HEK293 (cell line): Measurements from ENCODE around the gene STAM2.

Source experiments
- PRDM2 ChIP-seq: fragments of 450-650 bp; formaldehyde crosslinking; IDR thresholded peaks from 2 replicates; pipeline ENCODE4 v1.5.1; 2016; ENCODE audit warnings: missing biosample characterization, missing genetic modification characterization, borderline replicate concordance
- ZNF184 ChIP-seq: fragments of 450-650 bp; IDR thresholded peaks from 2 replicates; pipeline ENCODE4 v1.5.1; 2018; ENCODE audit warnings: missing biosample characterization, mild to moderate bottlenecking, missing genetic modification characterization
- ZNF292 ChIP-seq: fragments of 450-650 bp; formaldehyde crosslinking; IDR thresholded peaks from 2 replicates; pipeline ENCODE4 v1.5.1; 2016; ENCODE audit warnings: low read depth, missing biosample characterization, missing genetic modification characterization, borderline replicate concordance
- ZNF37A ChIP-seq: fragments of 450-650 bp; IDR thresholded peaks from 2 replicates; pipeline ENCODE4 v1.5.1; 2018; ENCODE audit warnings: missing biosample characterization, missing genetic modification characterization
- ZNF398 ChIP-seq: fragments of 450-650 bp; formaldehyde crosslinking; IDR thresholded peaks from 2 replicates; pipeline ENCODE4 v1.5.1; 2017; ENCODE audit warnings: missing biosample characterization, missing genetic modification characterization
- TF ChIP-seq, protein P1 (sequence below): fragments of 450-650 bp; formaldehyde crosslinking; IDR thresholded peaks from 2 replicates; pipeline ENCODE4 v1.5.1; 2016; ENCODE audit warnings: missing biosample characterization, missing genetic modification characterization

DNA sequence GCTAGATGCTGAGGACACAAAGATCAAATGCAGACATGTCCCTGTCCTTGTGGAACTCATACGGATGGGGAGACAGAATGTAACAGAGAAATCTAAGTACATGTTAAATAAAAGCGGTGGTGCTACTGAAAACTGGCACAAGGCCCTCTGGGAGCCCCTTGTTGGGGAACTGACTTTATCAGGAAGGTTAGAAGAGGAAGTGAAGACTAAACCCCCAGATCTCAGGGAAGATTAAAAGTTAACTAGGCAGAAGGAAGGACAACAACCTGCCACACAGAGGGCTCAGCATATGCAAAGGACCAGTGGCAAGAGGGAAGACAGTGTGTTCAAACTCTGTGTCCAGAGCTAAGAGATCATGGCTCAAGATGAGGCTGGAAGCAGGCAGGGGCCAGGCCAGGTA lies 81.5 kb downstream of the STAM2 start:
- TF ChIP-seq ZNF37A (tag by site-specific recombination): no peak
- TF ChIP-seq ZNF184: no peak
- TF ChIP-seq, protein P1, sequence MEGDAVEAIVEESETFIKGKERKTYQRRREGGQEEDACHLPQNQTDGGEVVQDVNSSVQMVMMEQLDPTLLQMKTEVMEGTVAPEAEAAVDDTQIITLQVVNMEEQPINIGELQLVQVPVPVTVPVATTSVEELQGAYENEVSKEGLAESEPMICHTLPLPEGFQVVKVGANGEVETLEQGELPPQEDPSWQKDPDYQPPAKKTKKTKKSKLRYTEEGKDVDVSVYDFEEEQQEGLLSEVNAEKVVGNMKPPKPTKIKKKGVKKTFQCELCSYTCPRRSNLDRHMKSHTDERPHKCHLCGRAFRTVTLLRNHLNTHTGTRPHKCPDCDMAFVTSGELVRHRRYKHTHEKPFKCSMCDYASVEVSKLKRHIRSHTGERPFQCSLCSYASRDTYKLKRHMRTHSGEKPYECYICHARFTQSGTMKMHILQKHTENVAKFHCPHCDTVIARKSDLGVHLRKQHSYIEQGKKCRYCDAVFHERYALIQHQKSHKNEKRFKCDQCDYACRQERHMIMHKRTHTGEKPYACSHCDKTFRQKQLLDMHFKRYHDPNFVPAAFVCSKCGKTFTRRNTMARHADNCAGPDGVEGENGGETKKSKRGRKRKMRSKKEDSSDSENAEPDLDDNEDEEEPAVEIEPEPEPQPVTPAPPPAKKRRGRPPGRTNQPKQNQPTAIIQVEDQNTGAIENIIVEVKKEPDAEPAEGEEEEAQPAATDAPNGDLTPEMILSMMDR (tag by site-specific recombination): no peak
- TF ChIP-seq ZNF398 (tag by site-specific recombination): no peak
- TF ChIP-seq ZNF292 (tag by site-specific recombination): no peak
- TF ChIP-seq PRDM2 (tag by site-specific recombination): no peak
